Thyroid gland (tissue), 4 donors: ENCODE data around the gene OR5D13.

Experiments used
- CTCF ChIP-seq, 6 experiments: fragments of 200-600 bp in 3 of 6; fragments of 450-650 bp in 3 of 6; sonication (generic) in 3 of 6; IDR thresholded peaks; one replicate each; pipeline ENCODE4 v1.5.1; 2016 to 2019; ENCODE audit warnings: antibody characterized with exemption in 6 of 6, mild to moderate bottlenecking in 2 of 6, inconsistent platforms in 1 of 6, moderate library complexity in 1 of 6
- POLR2A ChIP-seq, 2 donors: fragments of 450-650 bp; IDR thresholded peaks; one replicate each; pipeline ENCODE4 v1.6.1; 2017; ENCODE audit warnings: antibody characterized with exemption in 2 of 2, mild to moderate bottlenecking in 2 of 2, moderate library complexity in 1 of 2

- TF ChIP-seq CTCF (IDR thresholded peaks at IDR 0.05) (no peak), POLR2A (IDR thresholded peaks at IDR 0.05) (no peak)
These were observed 37.8 kb downstream of the OR5D13 start, which contains the start of gene OR5L1 for GRCh38 chr11:55811067-55811466.
